HG02870 (cell line): ENCODE results near the gene ZNF681.
"Not testable (repeated sequence)": the region's sequence is repeated elsewhere in the genome, so short reads cannot be mapped to it uniquely, and the experiment has no call there.

ENCODE experiments used
- ATAC-seq: cut with Tn5 transposase; IDR thresholded peaks from one replicate; pipeline ENCODE4 v1.9.1; 2021; ENCODE audit warnings: mild to moderate bottlenecking, moderate library complexity; ENCODE audit not compliant: unreplicated experiment

ZNF681 gene

GRCh38 chr19:23758187-23759074, at the start of gene ZNF681:
Gene ZNF681, minus strand, starts transcription at chr19:23758891. Its CDS starts 142 bp downstream, at chr19:23758749.
- peak; percentile 81 for ATAC-seq

GRCh38 chr19:23804676-23805075, 46.0 kb upstream of the ZNF681 start:
- ATAC-seq: no peak

- ATAC-seq: no peak
Measured at GRCh38 chr19:23802290-23802689, 43.6 kb upstream of the ZNF681 start.

GRCh38 chr19:23801803-23802202, 43.1 kb upstream of the ZNF681 start:
- ATAC-seq: no peak

GRCh38 chr19:23800868-23801267, 42.2 kb upstream of the ZNF681 start:
- ATAC-seq: no peak

GRCh38 chr19:23800271-23800670, 41.6 kb upstream of the ZNF681 start:
- no peak for ATAC-seq

GRCh38 chr19:23799321-23799720, 40.6 kb upstream of the ZNF681 start:
- ATAC-seq: peak; percentile 70

GRCh38 chr19:23795462-23795861, 36.8 kb upstream of the ZNF681 start:
- no peak for ATAC-seq

- ATAC-seq: no peak
Measured at GRCh38 chr19:23792784-23793183, 34.1 kb upstream of the ZNF681 start.

GRCh38 chr19:23790641-23791488, 32.2 kb upstream of the ZNF681 start:
- ATAC-seq: no peak

- ATAC-seq: no peak
Measured at GRCh38 chr19:23789246-23789645, 30.6 kb upstream of the ZNF681 start.

GRCh38 chr19:23788411-23788810, 29.7 kb upstream of the ZNF681 start:
- no peak for ATAC-seq

- no peak for ATAC-seq
Measured at GRCh38 chr19:23787106-23787505, 28.4 kb upstream of the ZNF681 start.

- ATAC-seq: no peak
Measured at GRCh38 chr19:23785982-23786381, 27.3 kb upstream of the ZNF681 start.

GRCh38 chr19:23784274-23784673, 25.6 kb upstream of the ZNF681 start:
- ATAC-seq: no peak

- ATAC-seq: no peak
Measured at GRCh38 chr19:23783636-23784035, 24.9 kb upstream of the ZNF681 start.

GRCh38 chr19:23779645-23780044, 21.0 kb upstream of the ZNF681 start:
- no peak for ATAC-seq

GRCh38 chr19:23778566-23778965, 19.9 kb upstream of the ZNF681 start:
- ATAC-seq: no peak

- ATAC-seq: not testable (repeated sequence)
Measured at GRCh38 chr19:23778036-23778435, 19.3 kb upstream of the ZNF681 start.

GRCh38 chr19:23777216-23777615, 18.5 kb upstream of the ZNF681 start:
- no peak for ATAC-seq

GRCh38 chr19:23776507-23777205, 18.0 kb upstream of the ZNF681 start:
- no peak for ATAC-seq
